Caco-2 (cell line): Measurements from ENCODE around the gene TM9SF4. TPM values are rescaled to one million over a fixed set of nuclear protein-coding genes. Genes with fewer than 3 reads are reported as not detected.

Experiments used
- BruUV-seq: library from RNA; stranded (reverse); fragments of 400-500 nt; replicated peaks from 2 replicates; lab custom pipeline; 2021; lab: Mats Ljungman, UMichigan
- CTCF ChIA-PET: fragments of 300-600 bp; sonication (Branson Sonifier 250); formaldehyde crosslinking; loops from one replicate; lab custom pipeline; 2022; ENCODE audit warnings: antibody characterized with exemption; lab: Charles Lee
- POLR2A ChIA-PET: fragments of 300-600 bp; sonication (Branson Sonifier 250); formaldehyde crosslinking; loops from one replicate; lab custom pipeline; 2022; ENCODE audit warnings: antibody characterized with exemption; lab: Charles Lee
- DNase-seq, 2 experiments: peaks; one replicate each; pipeline versions ENCODE4 v3.0.0 to v3.0.0-alpha.2; 2020 to 2022
- H3K27me3 ChIP-seq: replicated peaks from 2 replicates; pipeline ENCODE4 v1.6.0; 2011; ENCODE audit warnings: low read length; ENCODE audit not compliant: control insufficient read depth, insufficient read depth
- H3K36me3 ChIP-seq: 2 replicates; pipeline ENCODE4 v1.5.1; 2011; ENCODE audit warnings: low read length; ENCODE audit not compliant: control insufficient read depth, insufficient read depth
- H3K4me1 ChIP-seq: fragments of 250-450 bp; sonication (Bioruptor Pico); 2 replicates; pipeline ENCODE4 v1.5.1; 2020; ENCODE audit warnings: mild to moderate bottlenecking
- H3K4me3 ChIP-seq: 2 replicates; pipeline ENCODE4 v1.5.1; 2011; ENCODE audit warnings: low read depth, mild to moderate bottlenecking, control low read depth, low read length
- H3K9me3 ChIP-seq: fragments of 250-450 bp; sonication (Bioruptor Pico); 2 replicates; pipeline ENCODE4 v1.5.1; 2020; ENCODE audit warnings: mild to moderate bottlenecking, moderate library complexity
- H3K27ac Mint-ChIP-seq: one replicate; pipeline ENCODE4 v1.8.0; 2022; ENCODE audit warnings: mixed read lengths; ENCODE audit not compliant: unreplicated experiment
- H3K27me3 Mint-ChIP-seq: one replicate; pipeline ENCODE4 v1.8.0; 2022; ENCODE audit warnings: mixed read lengths; ENCODE audit not compliant: insufficient read depth, unreplicated experiment
- H3K36me3 Mint-ChIP-seq: one replicate; pipeline ENCODE4 v1.8.0; 2022; ENCODE audit warnings: mild to moderate bottlenecking, mixed read lengths; ENCODE audit not compliant: insufficient read depth, unreplicated experiment
- H3K4me1 Mint-ChIP-seq: one replicate; pipeline ENCODE4 v1.8.0; 2022; ENCODE audit warnings: low read depth, mixed read lengths; ENCODE audit not compliant: unreplicated experiment
- H3K4me3 Mint-ChIP-seq: one replicate; pipeline ENCODE4 v1.8.0; 2022; ENCODE audit warnings: mild to moderate bottlenecking, moderate library complexity, mixed read lengths; ENCODE audit not compliant: unreplicated experiment
- H3K9me3 Mint-ChIP-seq: one replicate; pipeline ENCODE4 v1.8.0; 2022; ENCODE audit warnings: mixed read lengths; ENCODE audit not compliant: unreplicated experiment
- intact Hi-C: fragments of 100-400 bp; cut with micrococcal nuclease; formaldehyde crosslinking; loops from one replicate; pipeline ENCODE4 v1.10.0; 2022; ENCODE audit not compliant: unreplicated experiment
- total RNA-seq: library from RNA; stranded (reverse); gene quantifications from 2 replicates; pipeline ENCODE4 v1.2.3, GENCODE V29; 2022
- TF ChIP-seq, protein P1 (sequence below), 2 experiments: fragments of 200-600 bp in 1 of 2; IDR thresholded peaks; 1 replicate in 1 of 2; 2 replicates in 1 of 2; pipeline versions ENCODE4 v1.5.1 to v1.8.0; 2011 to 2022; ENCODE audit warnings: antibody characterized with exemption in 1 of 2, control low read depth in 1 of 2, inconsistent platforms in 1 of 2, low read depth in 1 of 2, low read length in 1 of 2, mild to moderate bottlenecking in 1 of 2, moderate library complexity in 1 of 2; ENCODE audit not compliant: insufficient read depth in 1 of 2, severe bottlenecking in 1 of 2, unreplicated experiment in 1 of 2

The TM9SF4 gene
- total RNA-seq, 1 experiment from 2014 or later = 138 TPM

DNA sequence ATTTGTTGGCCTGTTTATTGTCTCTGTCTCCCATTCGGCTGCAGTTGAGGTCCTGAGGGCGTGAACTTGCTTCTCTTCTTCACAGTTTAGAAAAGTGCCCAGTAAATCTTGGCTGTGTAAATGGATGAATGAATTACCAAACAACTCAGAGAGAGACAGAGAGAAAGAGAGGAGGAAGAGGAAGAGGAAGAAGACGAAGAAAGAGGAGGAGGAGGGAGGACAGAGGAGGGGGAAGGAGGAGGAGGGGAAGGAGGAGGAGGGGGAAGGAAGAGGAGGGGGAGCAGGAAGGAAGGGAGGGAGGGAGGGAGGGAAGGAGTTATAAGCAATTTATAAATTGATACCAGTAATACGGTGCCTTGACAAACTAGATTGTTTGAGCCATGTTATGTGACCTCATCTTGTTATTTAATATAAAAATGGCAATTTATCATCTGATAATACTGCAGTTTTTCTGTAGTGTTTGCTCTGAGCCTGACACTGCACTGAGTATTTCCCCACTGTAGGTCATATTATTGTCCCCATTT lies 38.8 kb upstream of the TM9SF4 start:
- no peaks in the 10 kb centered on the region for H3K4me1 ChIP-seq
- Mint-ChIP-seq H3K4me1 (no peaks in the 10 kb centered on the region), H3K27ac (no peak overlapping the region), H3K4me3 (no peak overlapping the region), H3K9me3 (no peaks in the 10 kb centered on the region), H3K36me3 (no peaks in the 10 kb centered on the region), H3K27me3 (peaks cover 14% of the 10 kb centered on the region)
- no peaks in the 10 kb centered on the region for H3K9me3 ChIP-seq
- intact Hi-C loops = no loop called here
- no peak for DNase-seq
- H3K4me3 ChIP-seq = no peak overlapping the region
- no peaks in the 10 kb centered on the region for H3K36me3 ChIP-seq
- ChIA-PET CTCF (interaction anchor here (0.5 kb wide), 1 partner anchor 218 kb away, joined by 5 read pairs; no protein-coding TSS in a partner anchor), POLR2A (no interaction called here)
- TF ChIP-seq, protein P1, sequence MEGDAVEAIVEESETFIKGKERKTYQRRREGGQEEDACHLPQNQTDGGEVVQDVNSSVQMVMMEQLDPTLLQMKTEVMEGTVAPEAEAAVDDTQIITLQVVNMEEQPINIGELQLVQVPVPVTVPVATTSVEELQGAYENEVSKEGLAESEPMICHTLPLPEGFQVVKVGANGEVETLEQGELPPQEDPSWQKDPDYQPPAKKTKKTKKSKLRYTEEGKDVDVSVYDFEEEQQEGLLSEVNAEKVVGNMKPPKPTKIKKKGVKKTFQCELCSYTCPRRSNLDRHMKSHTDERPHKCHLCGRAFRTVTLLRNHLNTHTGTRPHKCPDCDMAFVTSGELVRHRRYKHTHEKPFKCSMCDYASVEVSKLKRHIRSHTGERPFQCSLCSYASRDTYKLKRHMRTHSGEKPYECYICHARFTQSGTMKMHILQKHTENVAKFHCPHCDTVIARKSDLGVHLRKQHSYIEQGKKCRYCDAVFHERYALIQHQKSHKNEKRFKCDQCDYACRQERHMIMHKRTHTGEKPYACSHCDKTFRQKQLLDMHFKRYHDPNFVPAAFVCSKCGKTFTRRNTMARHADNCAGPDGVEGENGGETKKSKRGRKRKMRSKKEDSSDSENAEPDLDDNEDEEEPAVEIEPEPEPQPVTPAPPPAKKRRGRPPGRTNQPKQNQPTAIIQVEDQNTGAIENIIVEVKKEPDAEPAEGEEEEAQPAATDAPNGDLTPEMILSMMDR (IDR thresholded peaks at IDR 0.05; ENCODE audit: insufficient read depth in 1 of 2, low read depth in 1 of 2, low read length in 1 of 2, severe bottlenecking in 1 of 2, unreplicated experiment in 1 of 2) = no peak
- no peaks in the 10 kb centered on the region; the same call in 1 of the 2 replicates for H3K27me3 ChIP-seq
- no TSS peak for BruUV-seq

DNA sequence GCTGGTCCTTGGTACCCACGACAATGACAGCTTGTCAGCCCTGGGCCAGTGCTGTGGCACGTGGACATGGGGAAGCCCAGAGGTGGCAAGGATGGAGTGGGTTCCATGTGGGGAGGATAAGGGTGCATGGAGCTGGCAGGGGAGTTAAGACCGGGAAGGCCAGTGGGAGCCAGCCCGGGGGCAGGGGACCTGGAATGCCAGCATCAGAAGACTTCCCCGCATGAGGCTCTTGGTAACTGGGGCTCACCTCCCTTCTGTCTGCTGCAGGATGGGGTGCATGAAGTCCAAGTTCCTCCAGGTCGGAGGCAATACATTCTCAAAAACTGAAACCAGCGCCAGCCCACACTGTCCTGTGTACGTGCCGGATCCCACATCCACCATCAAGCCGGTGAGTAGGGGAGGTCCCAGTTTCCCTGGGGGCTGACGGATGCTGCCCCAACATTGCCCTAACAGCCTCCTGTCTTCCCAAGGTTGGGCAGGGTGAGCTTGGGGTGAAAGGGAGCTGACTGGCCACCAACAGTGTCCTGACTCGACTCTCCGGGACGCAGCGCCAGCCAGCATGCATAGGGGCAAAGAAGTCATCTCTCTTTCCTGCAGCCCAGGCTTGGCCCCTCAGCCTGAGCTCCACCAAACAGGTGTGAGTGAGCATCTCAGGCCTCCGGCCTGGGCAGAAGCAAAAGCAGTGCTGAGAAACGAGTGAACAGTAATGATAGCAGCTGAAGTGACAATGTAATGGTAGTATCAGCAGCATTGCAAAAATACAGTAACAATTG lies 37.9 kb upstream of the TM9SF4 start:
- Mint-ChIP-seq H3K36me3 (no peaks in the 10 kb centered on the region), H3K27ac (no peak overlapping the region), H3K4me3 (no peak overlapping the region), H3K9me3 (no peaks in the 10 kb centered on the region), H3K4me1 (no peaks in the 10 kb centered on the region), H3K27me3 (peaks cover 18% of the 10 kb centered on the region)
- no peak for DNase-seq
- POLR2A ChIA-PET = interaction anchor here (0.7 kb wide), 1 partner anchor 1633 kb away, joined by 16 read pairs; no protein-coding TSS in a partner anchor
- H3K4me3 ChIP-seq = no peak overlapping the region
- TF ChIP-seq, protein P1 (IDR thresholded peaks at IDR 0.05; ENCODE audit: insufficient read depth in 1 of 2, low read depth in 1 of 2, low read length in 1 of 2, severe bottlenecking in 1 of 2, unreplicated experiment in 1 of 2) = no peak
- CTCF ChIA-PET = interaction anchor here (1.0 kb wide), 1 partner anchor 20 kb away, joined by 6 read pairs; no protein-coding TSS in a partner anchor
- no peaks in the 10 kb centered on the region; the same call in 1 of the 2 replicates for H3K27me3 ChIP-seq
- no peaks in the 10 kb centered on the region for H3K4me1 ChIP-seq
- no peaks in the 10 kb centered on the region for H3K36me3 ChIP-seq
- H3K9me3 ChIP-seq = no peaks in the 10 kb centered on the region
- intact Hi-C loops = no loop called here
- BruUV-seq = no TSS peak

DNA sequence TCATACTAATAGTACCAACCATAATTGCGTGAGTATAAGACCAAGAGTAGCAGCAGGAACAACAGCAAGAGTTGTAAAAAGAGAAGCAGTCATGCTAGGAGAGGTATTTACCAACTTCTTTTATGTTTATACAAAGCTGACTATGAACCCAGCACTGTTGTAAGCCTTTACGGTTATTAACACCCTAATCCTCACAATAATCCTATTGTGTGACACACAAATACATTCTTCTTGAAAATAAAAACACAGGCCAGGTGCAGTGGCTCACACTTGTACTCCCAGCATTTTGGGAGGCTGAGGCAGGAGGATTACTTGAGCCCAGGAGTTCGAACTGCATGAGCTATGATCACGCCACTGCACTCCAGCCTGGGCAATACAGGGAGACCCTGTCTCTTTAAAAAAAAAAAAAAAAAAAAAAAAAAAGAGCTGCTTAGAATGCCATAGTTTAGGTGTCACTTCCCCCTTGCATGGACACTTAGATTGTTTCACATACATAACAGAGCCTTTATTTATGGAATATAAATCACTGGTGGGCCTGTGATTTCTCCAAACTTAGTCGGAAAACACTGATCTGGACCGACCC lies 37.3 kb upstream of the TM9SF4 start:
- no TSS peak for BruUV-seq
- Histone ChIP-seq H3K36me3 (no peaks in the 10 kb centered on the region), H3K9me3 (no peaks in the 10 kb centered on the region), H3K4me1 (no peaks in the 10 kb centered on the region), H3K4me3 (no peak overlapping the region), H3K27me3 (no peaks in the 10 kb centered on the region; the same call in 1 of the 2 replicates)
- Mint-ChIP-seq H3K27ac (no peak overlapping the region), H3K9me3 (no peaks in the 10 kb centered on the region), H3K27me3 (peaks cover 17% of the 10 kb centered on the region), H3K4me3 (no peak overlapping the region), H3K4me1 (no peaks in the 10 kb centered on the region), H3K36me3 (no peaks in the 10 kb centered on the region)
- ChIA-PET CTCF (interaction anchor here (1.0 kb wide), 1 partner anchor 19 kb away, joined by 6 read pairs; no protein-coding TSS in a partner anchor), POLR2A (interaction anchor here (0.6 to 0.7 kb wide), 3 partner anchors 44 to 1632 kb away, joined by 4 to 16 read pairs (median 7); no protein-coding TSS in a partner anchor)
- TF ChIP-seq, protein P1 (IDR thresholded peaks at IDR 0.05; ENCODE audit: insufficient read depth in 1 of 2, low read depth in 1 of 2, low read length in 1 of 2, severe bottlenecking in 1 of 2, unreplicated experiment in 1 of 2) = no peak
- intact Hi-C loops = no loop called here
- DNase-seq = no peak
